Astrocyte of the spinal cord (primary cell): ENCODE data around the gene SEC14L1.

Source experiments
- DNase-seq: peaks from one replicate; pipeline ENCODE4 v3.0.0; 2011; ENCODE audit warnings: low read depth, low spot score
- H3K4me3 ChIP-seq: 2 replicates; pipeline ENCODE4 v1.5.1; 2011; ENCODE audit warnings: low read depth, mild to moderate bottlenecking, low read length, moderate library complexity
- CTCF ChIP-seq: IDR thresholded peaks from 2 replicates; pipeline ENCODE4 v1.5.1; 2012; ENCODE audit warnings: low read depth, mild to moderate bottlenecking, low read length, inconsistent platforms
- in situ Hi-C: cut with HindIII; loops from 2 replicates; pipeline ENCODE4 v1.10.0; 2017; ENCODE audit warnings: low sequenced_read_pairs

The SEC14L1 gene

DNA sequence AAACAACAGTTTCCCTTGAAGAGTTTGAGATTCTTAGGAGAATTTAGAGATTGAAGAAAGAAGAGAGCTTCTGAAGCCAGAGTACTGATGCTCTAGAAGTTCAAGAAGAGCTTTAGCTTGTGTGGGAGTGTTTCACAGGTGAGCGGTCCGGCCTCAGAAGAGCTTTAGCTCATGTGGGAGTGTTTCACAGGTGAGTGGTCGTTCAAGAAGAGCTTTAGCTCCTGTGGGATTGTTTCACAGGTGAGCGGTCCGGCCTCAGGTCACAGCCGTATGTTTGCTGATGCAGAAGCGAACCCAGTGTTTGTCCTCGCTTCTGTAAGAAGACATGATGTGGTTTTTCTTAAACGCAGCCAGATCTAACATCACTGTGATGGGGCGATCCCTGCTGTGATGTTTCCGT is 76.4 kb downstream of the SEC14L1 start:
- no peak overlapping the region for H3K4me3 ChIP-seq
- in situ Hi-C loops: no loop called here
- no peak for TF ChIP-seq CTCF
- no peak for DNase-seq

DNA sequence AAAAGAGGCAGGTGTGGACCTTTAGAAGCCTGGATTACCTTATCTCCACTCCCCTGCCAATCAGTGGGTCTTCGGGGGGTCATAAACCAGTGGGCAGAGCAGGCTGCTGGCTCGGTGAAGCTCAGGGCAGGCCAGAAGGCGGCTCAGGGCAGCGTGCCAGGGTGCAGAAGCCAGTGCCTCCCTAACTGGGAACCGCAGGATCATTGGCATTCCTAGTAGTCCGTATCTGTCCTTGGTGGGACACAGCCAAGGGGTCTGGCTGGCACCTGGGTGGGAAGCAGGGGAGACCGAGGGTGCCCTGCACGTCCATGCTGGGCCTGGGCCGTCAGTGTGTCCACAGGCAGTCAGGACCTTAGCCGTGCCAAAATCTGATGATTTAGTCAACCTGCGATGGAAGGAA is 76.8 kb downstream of the SEC14L1 start:
- in situ Hi-C loops: no loop called here
- no peak for DNase-seq
- no peak for TF ChIP-seq CTCF
- no peak overlapping the region for H3K4me3 ChIP-seq

DNA sequence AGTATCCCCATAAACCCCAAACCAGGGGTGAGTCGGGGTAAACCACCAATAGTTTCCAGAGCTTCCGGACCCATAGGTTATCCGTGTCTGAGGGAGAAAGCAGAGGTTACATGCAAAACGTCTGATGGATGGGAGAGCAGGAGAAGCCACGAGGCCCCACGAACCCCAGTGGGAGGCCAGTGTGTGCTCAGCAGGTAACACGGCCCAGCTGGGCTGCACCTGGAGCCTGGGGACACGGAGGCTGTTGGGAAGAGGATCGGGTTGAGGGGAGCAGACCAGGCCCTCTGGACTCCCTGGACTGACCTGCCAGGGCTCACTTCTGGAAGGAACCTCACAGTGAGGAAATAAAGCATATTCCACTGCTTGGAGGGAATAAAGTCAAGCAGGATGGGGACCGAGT is 78.1 kb downstream of the SEC14L1 start:
- in situ Hi-C loops: no loop called here

GRCh38 chr17:77222356-77222755 is 81.6 kb downstream of the SEC14L1 start:
- in situ Hi-C loops: no loop called here
- no peak for TF ChIP-seq CTCF
- DNase-seq: no peak
- no peak overlapping the region for H3K4me3 ChIP-seq

More for the DNA sequence above, 78.1 kb downstream of the SEC14L1 start:
- no peak for TF ChIP-seq CTCF
- no peak overlapping the region for H3K4me3 ChIP-seq
- DNase-seq: no peak

- H3K4me3 ChIP-seq: no peak overlapping the region
- in situ Hi-C loops: no loop called here
- no peak for TF ChIP-seq CTCF
- DNase-seq: no peak
Observed at GRCh38 chr17:77223642-77224420, 83.1 kb downstream of the SEC14L1 start.

- in situ Hi-C loops: no loop called here
- no peak for TF ChIP-seq CTCF
- H3K4me3 ChIP-seq: no peak overlapping the region
- no peak for DNase-seq
Observed at GRCh38 chr17:77225265-77225664, 84.5 kb downstream of the SEC14L1 start.
